Endothelial cell of umbilical vein (primary cell): ENCODE data around the gene ADSS1. TPM values are rescaled to one million over a fixed set of nuclear protein-coding genes. Genes with fewer than 3 reads are reported as not detected.

Source experiments
- BruUV-seq: library from RNA; stranded (reverse); fragments of 400-500 nt; replicated peaks from 2 replicates; lab custom pipeline; 2021; lab: Mats Ljungman, UMichigan
- CTCF ChIA-PET: fragments of 300-600, 350-600 bp; sonication (Branson Sonifier 250); formaldehyde crosslinking; loops from one replicate; lab custom pipeline; 2021; ENCODE audit warnings: antibody characterized with exemption, inconsistent platforms; lab: Charles Lee
- POLR2A ChIA-PET: fragments of 300-600, 350-600 bp; sonication (Branson Sonifier 250); formaldehyde crosslinking; loops from one replicate; lab custom pipeline; 2021; ENCODE audit warnings: antibody characterized with exemption, inconsistent platforms; lab: Charles Lee
- DNase-seq: peaks from one replicate; pipeline ENCODE4 v3.0.0-alpha.2; 2011; ENCODE audit warnings: low read depth, low spot score
- FAIRE-seq: peaks from 2 replicates; lab custom pipeline; 2011; peaks lifted over from hg19 to GRCh38; lab: Jason Lieb, UNC
- H2AFZ ChIP-seq: 2 replicates; pipeline ENCODE4 v1.6.0; 2012; ENCODE audit warnings: low read depth, low read length, control low read depth, inconsistent platforms
- H3K27ac ChIP-seq: 2 replicates; pipeline ENCODE4 v1.5.1; 2011; ENCODE audit warnings: low read depth, mild to moderate bottlenecking, control low read depth, low read length, moderate library complexity; ENCODE audit not compliant: insufficient read depth
- H3K27me3 ChIP-seq, 2 experiments: 2 replicates each; pipeline versions ENCODE4 v1.6.0 to v1.6.1; 2011; ENCODE audit warnings: low read length in 2 of 2, mixed read lengths in 1 of 2; ENCODE audit not compliant: control insufficient read depth in 2 of 2, insufficient read depth in 2 of 2
- H3K36me3 ChIP-seq, 2 experiments: 2 replicates in 1 of 2; 3 replicates in 1 of 2; pipeline ENCODE4 v1.5.1; 2011; ENCODE audit warnings: low read length in 2 of 2, mild to moderate bottlenecking in 1 of 2, moderate library complexity in 1 of 2; ENCODE audit not compliant: control insufficient read depth in 2 of 2, insufficient read depth in 2 of 2; ENCODE audit errors: extremely low read depth in 1 of 2
- H3K4me1 ChIP-seq: 3 replicates; pipeline ENCODE4 v1.5.1; 2011; ENCODE audit warnings: mild to moderate bottlenecking, low read length; ENCODE audit not compliant: control insufficient read depth, insufficient read depth; ENCODE audit errors: extremely low read depth
- H3K4me2 ChIP-seq: 2 replicates; pipeline ENCODE4 v1.6.1; 2011; ENCODE audit warnings: low read length, control low read depth, mixed read lengths; ENCODE audit not compliant: insufficient read depth
- H3K4me3 ChIP-seq, 3 experiments: fragments of 200-600 bp in 1 of 3; sonication (generic), shearing (Covaris generic) in 1 of 3; replicated peaks in 1 of 3; 2 replicates each; pipeline ENCODE4 v1.5.1; 2011 to 2016; ENCODE audit warnings: control low read depth in 3 of 3, low read length in 3 of 3, mild to moderate bottlenecking in 2 of 3, inconsistent platforms in 1 of 3, low read depth in 1 of 3, moderate library complexity in 1 of 3; ENCODE audit not compliant: insufficient read depth in 1 of 3
- H3K79me2 ChIP-seq: 2 replicates; pipeline ENCODE4 v1.6.0; 2012; ENCODE audit warnings: low read length, inconsistent platforms; ENCODE audit not compliant: control insufficient read depth, insufficient read depth
- H3K9ac ChIP-seq: replicated peaks from 2 replicates; pipeline ENCODE3; 2011; ENCODE audit warnings: low read length, control low read depth; ENCODE audit not compliant: insufficient read depth; ENCODE audit errors: extremely low read depth
- H3K9me1 ChIP-seq: replicated peaks from 3 replicates; pipeline ENCODE4 v1.6.0; 2011; ENCODE audit warnings: mild to moderate bottlenecking, low read length; ENCODE audit not compliant: control insufficient read depth, insufficient read depth; ENCODE audit errors: extremely low read depth
- H3K9me3 ChIP-seq: replicated peaks from 2 replicates; pipeline ENCODE4 v1.5.1; 2012; ENCODE audit warnings: low read length, inconsistent platforms; ENCODE audit not compliant: control insufficient read depth, insufficient read depth
- H4K20me1 ChIP-seq: replicated peaks from 2 replicates; pipeline ENCODE3; 2011; ENCODE audit warnings: mild to moderate bottlenecking, low read length; ENCODE audit not compliant: control insufficient read depth, insufficient read depth; ENCODE audit errors: extremely low read depth
- EZH2 ChIP-seq: IDR thresholded peaks from 2 replicates; pipeline ENCODE4 v1.6.1; 2012; ENCODE audit warnings: borderline replicate concordance, low read depth, mild to moderate bottlenecking, moderate library complexity, low read length, inconsistent platforms; ENCODE audit not compliant: severe bottlenecking
- FOS ChIP-seq: IDR thresholded peaks from 2 replicates; pipeline ENCODE4 v1.6.1; 2011; ENCODE audit warnings: mild to moderate bottlenecking, low read length, moderate library complexity, borderline replicate concordance; ENCODE audit not compliant: insufficient read depth
- MYC ChIP-seq: IDR thresholded peaks from one replicate; pipeline ENCODE4 v1.6.1; 2011; ENCODE audit warnings: mild to moderate bottlenecking, low read depth, low read length
- POLR2A ChIP-seq: IDR thresholded peaks from 2 replicates; pipeline ENCODE4 v1.6.1; 2012; ENCODE audit warnings: low read depth, mild to moderate bottlenecking, control low read depth, low read length
- POLR2AphosphoS5 ChIP-seq: IDR thresholded peaks from 2 replicates; pipeline ENCODE4 v1.6.1; 2012; ENCODE audit warnings: low read depth, mild to moderate bottlenecking, control low read depth, low read length, moderate library complexity; ENCODE audit not compliant: insufficient read depth
- dilution Hi-C: fragments of 300-500 bp; cut with MboI; formaldehyde crosslinking; loops from one replicate; pipeline ENCODE4 v1.15.0; 2019; ENCODE audit warnings: low sequenced_read_pairs; ENCODE audit not compliant: extremely low pct_ligation_motif_present
- intact Hi-C: fragments of 100-400 bp; cut with micrococcal nuclease; formaldehyde crosslinking; loops from one replicate; pipeline ENCODE4 v1.10.0; 2022
- polyA plus RNA-seq, 4 experiments: library from polyadenylated mRNA; depleted of rRNA in 3 of 4; stranded (reverse) in 3 of 4; unstranded in 1 of 4; fragments of >200 nt; gene quantifications; 2 replicates each; pipeline versions ENCODE4 v1.2.1 to v1.2.3, GENCODE V29; 2011 to 2012; ENCODE audit warnings: missing spikeins in 1 of 4
- total RNA-seq: library from RNA; stranded (reverse); gene quantifications from 2 replicates; pipeline ENCODE4 v1.2.3, GENCODE V29; 2021

The ADSS1 gene
- total and polyA plus RNA-seq, 2 donors (not counting 3 experiments of a cell fraction or from before 2014, with no cell fraction given), result 1.9 TPM

DNA sequence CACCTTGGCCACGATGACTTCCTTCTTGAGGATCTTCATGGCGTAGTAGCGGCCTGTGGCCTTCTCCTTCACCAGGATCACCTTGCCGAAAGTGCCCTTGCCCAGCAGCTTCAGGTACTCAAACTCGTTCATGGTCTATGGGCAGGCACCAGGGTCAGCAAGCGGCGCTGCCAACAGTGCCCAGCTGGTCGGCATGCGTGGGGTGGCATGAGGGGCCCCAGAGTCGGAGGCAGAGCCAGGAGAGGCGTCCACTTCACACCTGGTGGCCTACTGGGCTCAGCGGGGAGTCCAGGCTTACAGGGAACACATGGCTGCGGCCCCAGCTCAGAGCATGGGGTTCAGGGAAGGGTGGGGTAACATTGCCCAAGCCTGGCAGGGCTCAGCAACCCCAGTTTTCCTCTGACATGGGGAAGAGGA lies 51.1 kb downstream of the ADSS1 start:
- POLR2A ChIA-PET, result no interaction called here
- Histone ChIP-seq H3K4me1 (peaks cover 9% of the 10 kb centered on the region), H3K4me3 (no peak overlapping the region), H3K27me3 (no peaks in the 10 kb centered on the region), H3K27ac (no peak overlapping the region), H2AFZ (no peak overlapping the region), H4K20me1 (no peaks in the 10 kb centered on the region), H3K79me2 (no peaks in the 10 kb centered on the region), H3K9me3 (no peaks in the 10 kb centered on the region), H3K9me1 (no peaks in the 10 kb centered on the region), H3K36me3 (peaks cover 5 to 36% of the 10 kb centered on the region in 2 experiments), H3K4me2 (no peak overlapping the region), H3K9ac (no peak overlapping the region)
- CTCF ChIA-PET, result interaction anchor here (1.6 kb wide), 1 partner anchor 51 kb away, joined by 7 read pairs; no protein-coding TSS in a partner anchor
- intact Hi-C loops (no loop called here), dilution Hi-C loops (no loop called here)
- no peak for TF ChIP-seq FOS
- no peak for TF ChIP-seq MYC
- TF ChIP-seq POLR2A, result no peak
- no peak for TF ChIP-seq EZH2
- BruUV-seq, result no TSS peak
- DNase-seq, result no peak
- no peak for FAIRE-seq

DNA sequence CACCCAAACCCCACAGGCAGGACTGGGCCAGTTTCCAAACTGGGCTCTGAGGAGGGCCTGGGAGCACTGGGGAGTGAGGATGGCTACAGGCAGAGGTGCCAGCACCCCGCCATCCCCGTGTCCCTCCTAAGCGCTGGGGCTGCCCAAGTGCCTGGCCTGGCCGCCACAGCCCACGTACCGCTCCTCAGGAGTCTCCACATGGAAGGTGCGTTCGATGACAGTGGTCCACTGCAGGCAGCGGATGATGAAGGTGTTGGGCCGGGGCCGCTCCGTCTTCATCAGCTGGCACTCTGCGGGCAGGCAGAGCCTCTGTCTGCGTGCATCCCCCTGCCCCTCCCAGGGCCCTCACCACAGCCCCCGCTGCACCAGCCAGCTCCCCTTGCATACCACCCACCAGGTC lies 52.5 kb downstream of the ADSS1 start:
- H3K27me3 ChIP-seq, result no peaks in the 10 kb centered on the region
- no peaks in the 10 kb centered on the region for H3K79me2 ChIP-seq
- H4K20me1 ChIP-seq, result no peaks in the 10 kb centered on the region
- ChIA-PET CTCF (no interaction called here), POLR2A (no interaction called here)
- no peak overlapping the region for H3K4me3 ChIP-seq
- H3K27ac ChIP-seq, result no peak overlapping the region
- no peak overlapping the region for H3K4me2 ChIP-seq
- H3K4me1 ChIP-seq, result peaks cover 9% of the 10 kb centered on the region
- dilution Hi-C loops, result no loop called here
- no TSS peak for BruUV-seq
- FAIRE-seq, result no peak
- intact Hi-C loops, result no loop called here
- peaks cover 7 to 33% of the 10 kb centered on the region in 2 experiments for H3K36me3 ChIP-seq
- H3K9ac ChIP-seq, result no peak overlapping the region
- no peak overlapping the region for H2AFZ ChIP-seq
- no peaks in the 10 kb centered on the region for H3K9me1 ChIP-seq
- no peak for DNase-seq
- TF ChIP-seq POLR2AphosphoS5, result no peak
- TF ChIP-seq EZH2, result no peak
- TF ChIP-seq FOS, result no peak
- H3K9me3 ChIP-seq, result no peaks in the 10 kb centered on the region
